Astrocyte (in vitro differentiated cells and primary cell): ENCODE measurements around the gene PCDH8. TPM values are rescaled to one million over a fixed set of nuclear protein-coding genes. Genes with fewer than 3 reads are reported as not detected.

Experiments used
- DNase-seq: peaks from one replicate; pipeline ENCODE4 v3.0.0-alpha.2; 2010; ENCODE audit warnings: low read depth
- FAIRE-seq: peaks from 2 replicates; lab custom pipeline; 2011; peaks lifted over from hg19 to GRCh38; lab: Jason Lieb, UNC
- H2AFZ ChIP-seq: 2 replicates; pipeline ENCODE4 v1.6.0; 2012; ENCODE audit warnings: low read depth, low read length, inconsistent platforms
- H3K27ac ChIP-seq: 2 replicates; pipeline ENCODE4 v1.5.1; 2011; ENCODE audit warnings: low read depth, low read length, inconsistent platforms
- H3K27me3 ChIP-seq: 2 replicates; pipeline ENCODE4 v1.6.0; 2011; ENCODE audit warnings: low read length, inconsistent platforms; ENCODE audit not compliant: insufficient read depth
- H3K36me3 ChIP-seq: 2 replicates; pipeline ENCODE4 v1.5.1; 2011; ENCODE audit warnings: low read length, inconsistent platforms; ENCODE audit not compliant: insufficient read depth
- H3K4me1 ChIP-seq: 2 replicates; pipeline ENCODE4 v1.5.1; 2011; ENCODE audit warnings: low read length, inconsistent platforms; ENCODE audit not compliant: insufficient read depth
- H3K4me2 ChIP-seq: 2 replicates; pipeline ENCODE4 v1.6.0; 2012; ENCODE audit warnings: low read length, inconsistent platforms
- H3K4me3 ChIP-seq: 2 replicates; pipeline ENCODE4 v1.5.1; 2011; ENCODE audit warnings: low read depth, mild to moderate bottlenecking, low read length, inconsistent platforms; ENCODE audit not compliant: insufficient read depth
- H3K79me2 ChIP-seq: 2 replicates; pipeline ENCODE4 v1.6.0; 2012; ENCODE audit warnings: mild to moderate bottlenecking, low read length, inconsistent platforms; ENCODE audit not compliant: insufficient read depth
- H3K9ac ChIP-seq: 2 replicates; pipeline ENCODE4 v1.6.0; 2012; ENCODE audit warnings: mild to moderate bottlenecking, low read length, inconsistent platforms
- H3K9me3 ChIP-seq: 2 replicates; pipeline ENCODE4 v1.5.1; 2012; ENCODE audit warnings: low read depth, mild to moderate bottlenecking, low read length, inconsistent platforms; ENCODE audit not compliant: insufficient read depth
- H4K20me1 ChIP-seq: 2 replicates; pipeline ENCODE4 v1.6.0; 2012; ENCODE audit warnings: low read length, inconsistent platforms; ENCODE audit not compliant: insufficient read depth
- H3K27ac Mint-ChIP-seq: one replicate; pipeline ENCODE4 v1.8.0; 2021; ENCODE audit warnings: mild to moderate bottlenecking, mixed read lengths; ENCODE audit not compliant: unreplicated experiment
- H3K27me3 Mint-ChIP-seq: one replicate; pipeline ENCODE4 v1.8.0; 2021; ENCODE audit warnings: low read depth, mixed read lengths; ENCODE audit not compliant: unreplicated experiment
- H3K36me3 Mint-ChIP-seq: one replicate; pipeline ENCODE4 v1.8.0; 2021; ENCODE audit warnings: low read depth, mixed read lengths; ENCODE audit not compliant: unreplicated experiment
- H3K4me1 Mint-ChIP-seq: one replicate; pipeline ENCODE4 v1.8.0; 2021; ENCODE audit warnings: low read depth, mixed read lengths; ENCODE audit not compliant: unreplicated experiment
- H3K4me3 Mint-ChIP-seq: one replicate; pipeline ENCODE4 v1.8.0; 2021; ENCODE audit warnings: mild to moderate bottlenecking, moderate library complexity, mixed read lengths; ENCODE audit not compliant: unreplicated experiment
- H3K9me3 Mint-ChIP-seq: one replicate; pipeline ENCODE4 v1.8.0; 2021; ENCODE audit warnings: mild to moderate bottlenecking, mixed read lengths; ENCODE audit not compliant: unreplicated experiment
- EZH2 ChIP-seq: IDR thresholded peaks from 2 replicates; pipeline ENCODE4 v1.6.1; 2012; ENCODE audit warnings: mild to moderate bottlenecking, low read length, inconsistent platforms; ENCODE audit not compliant: insufficient read depth
- total RNA-seq: library from RNA; stranded (reverse); gene quantifications from 2 replicates; pipeline ENCODE4 v1.2.1, GENCODE V29; 2021
- TF ChIP-seq, protein P1 (sequence below): IDR thresholded peaks from 2 replicates; pipeline ENCODE4 v1.5.1; 2011; ENCODE audit warnings: low read depth, mild to moderate bottlenecking, inconsistent platforms, low read length, moderate library complexity; ENCODE audit not compliant: insufficient read depth

The PCDH8 gene
- total RNA-seq, 1 donor from 2014 or later = 1.9 TPM

DNA sequence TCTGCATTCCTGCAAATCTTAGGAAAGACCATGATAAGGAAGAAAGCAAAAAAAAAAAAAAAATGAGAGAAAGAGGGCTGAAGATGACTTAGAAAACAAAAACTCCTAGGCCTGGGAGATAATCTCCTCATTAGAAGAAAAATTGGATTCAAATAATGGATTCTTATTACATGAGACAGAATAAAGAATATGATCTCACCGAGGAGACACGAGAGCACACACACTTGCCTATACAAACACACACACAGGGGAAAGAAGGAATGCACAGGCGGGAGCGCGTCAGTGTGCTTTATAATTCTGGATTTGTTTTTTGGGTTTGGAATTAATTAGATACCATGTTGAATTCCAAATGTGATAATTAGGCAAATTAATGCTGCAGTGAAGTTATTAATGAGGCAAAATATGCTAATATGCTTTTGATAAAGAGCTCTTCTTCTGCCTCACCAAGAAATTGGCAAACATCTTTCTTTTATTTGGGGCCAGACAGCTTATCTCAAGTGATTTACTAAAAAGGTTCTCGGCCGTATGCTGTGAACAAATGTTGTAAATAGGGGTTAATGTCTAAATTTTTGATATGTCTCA lies 36.1 kb upstream of the PCDH8 start:
- TF ChIP-seq EZH2 = no peak
- TF ChIP-seq, protein P1, sequence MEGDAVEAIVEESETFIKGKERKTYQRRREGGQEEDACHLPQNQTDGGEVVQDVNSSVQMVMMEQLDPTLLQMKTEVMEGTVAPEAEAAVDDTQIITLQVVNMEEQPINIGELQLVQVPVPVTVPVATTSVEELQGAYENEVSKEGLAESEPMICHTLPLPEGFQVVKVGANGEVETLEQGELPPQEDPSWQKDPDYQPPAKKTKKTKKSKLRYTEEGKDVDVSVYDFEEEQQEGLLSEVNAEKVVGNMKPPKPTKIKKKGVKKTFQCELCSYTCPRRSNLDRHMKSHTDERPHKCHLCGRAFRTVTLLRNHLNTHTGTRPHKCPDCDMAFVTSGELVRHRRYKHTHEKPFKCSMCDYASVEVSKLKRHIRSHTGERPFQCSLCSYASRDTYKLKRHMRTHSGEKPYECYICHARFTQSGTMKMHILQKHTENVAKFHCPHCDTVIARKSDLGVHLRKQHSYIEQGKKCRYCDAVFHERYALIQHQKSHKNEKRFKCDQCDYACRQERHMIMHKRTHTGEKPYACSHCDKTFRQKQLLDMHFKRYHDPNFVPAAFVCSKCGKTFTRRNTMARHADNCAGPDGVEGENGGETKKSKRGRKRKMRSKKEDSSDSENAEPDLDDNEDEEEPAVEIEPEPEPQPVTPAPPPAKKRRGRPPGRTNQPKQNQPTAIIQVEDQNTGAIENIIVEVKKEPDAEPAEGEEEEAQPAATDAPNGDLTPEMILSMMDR = no peak
- Histone ChIP-seq H3K9ac (no peak overlapping the region), H3K9me3 (no peaks in the 10 kb centered on the region), H4K20me1 (no peaks in the 10 kb centered on the region), H3K27me3 (no peaks in the 10 kb centered on the region), H3K27ac (no peak overlapping the region), H2AFZ (no peak overlapping the region), H3K79me2 (no peaks in the 10 kb centered on the region), H3K4me2 (peak overlapping the region; percentile 3), H3K36me3 (no peaks in the 10 kb centered on the region), H3K4me1 (no peaks in the 10 kb centered on the region), H3K4me3 (no peak overlapping the region)
- FAIRE-seq = no peak
- Mint-ChIP-seq H3K27ac (no peak overlapping the region), H3K4me3 (no peak overlapping the region), H3K9me3 (no peaks in the 10 kb centered on the region), H3K27me3 (peaks cover 6% of the 10 kb centered on the region), H3K36me3 (no peaks in the 10 kb centered on the region), H3K4me1 (no peaks in the 10 kb centered on the region)
- DNase-seq = no peak

DNA sequence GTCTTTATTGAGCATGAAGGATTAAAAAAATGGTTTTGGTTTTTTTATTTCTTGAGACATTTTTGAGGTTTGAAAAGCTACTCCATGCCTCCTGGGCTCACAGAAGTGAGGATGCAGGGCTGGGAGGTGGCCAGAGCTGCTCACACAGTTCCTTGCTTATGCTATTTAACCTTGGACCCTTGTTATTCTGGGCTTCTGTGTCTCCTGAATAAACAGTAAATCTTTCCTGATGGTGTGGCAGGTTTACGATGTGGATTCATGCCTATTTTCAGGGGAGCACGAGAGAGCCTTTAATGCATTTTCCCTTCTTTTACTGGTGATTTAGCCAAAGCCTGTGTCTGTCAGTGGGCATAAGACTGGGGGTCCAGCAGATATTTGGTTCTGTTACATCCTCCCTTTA lies 34.3 kb upstream of the PCDH8 start:
- Mint-ChIP-seq H3K27me3 (peaks cover 8% of the 10 kb centered on the region), H3K27ac (no peak overlapping the region), H3K4me1 (no peaks in the 10 kb centered on the region), H3K4me3 (no peak overlapping the region), H3K36me3 (no peaks in the 10 kb centered on the region), H3K9me3 (no peaks in the 10 kb centered on the region)
- H3K9ac ChIP-seq = no peak overlapping the region
- no peak overlapping the region for H3K4me2 ChIP-seq
- no peak overlapping the region for H3K27ac ChIP-seq
- TF ChIP-seq, protein P1 = no peak
- TF ChIP-seq EZH2 = no peak
- H3K27me3 ChIP-seq = no peaks in the 10 kb centered on the region
- no peaks in the 10 kb centered on the region for H3K79me2 ChIP-seq
- no peaks in the 10 kb centered on the region for H3K4me1 ChIP-seq
- DNase-seq = no peak
- no peak overlapping the region for H3K4me3 ChIP-seq
- no peaks in the 10 kb centered on the region for H3K9me3 ChIP-seq
- H4K20me1 ChIP-seq = no peaks in the 10 kb centered on the region
- no peaks in the 10 kb centered on the region for H3K36me3 ChIP-seq
- no peak for FAIRE-seq
- no peak overlapping the region for H2AFZ ChIP-seq

- H3K9me3 ChIP-seq = no peaks in the 10 kb centered on the region
- Mint-ChIP-seq H3K27me3 (peaks cover 8% of the 10 kb centered on the region), H3K27ac (no peak overlapping the region), H3K4me1 (no peaks in the 10 kb centered on the region), H3K36me3 (no peaks in the 10 kb centered on the region), H3K4me3 (no peak overlapping the region), H3K9me3 (peaks cover 8% of the 10 kb centered on the region)
- no peak overlapping the region for H2AFZ ChIP-seq
- H3K36me3 ChIP-seq = no peaks in the 10 kb centered on the region
- H3K4me3 ChIP-seq = no peak overlapping the region
- no peaks in the 10 kb centered on the region for H4K20me1 ChIP-seq
- no peaks in the 10 kb centered on the region for H3K27me3 ChIP-seq
- H3K4me1 ChIP-seq = no peaks in the 10 kb centered on the region
- H3K27ac ChIP-seq = no peak overlapping the region
- H3K4me2 ChIP-seq = no peak overlapping the region
- no peaks in the 10 kb centered on the region for H3K79me2 ChIP-seq
- FAIRE-seq = no peak
- TF ChIP-seq, protein P1 = no peak
- TF ChIP-seq EZH2 = no peak
- no peak overlapping the region for H3K9ac ChIP-seq
- DNase-seq = no peak
Measured at GRCh38 chr13:52879950-52880741, 31.7 kb upstream of the PCDH8 start.
